IMR-90 (cell line): ENCODE results near the gene GFOD2. TPM values are rescaled to one million over a fixed set of nuclear protein-coding genes. Genes with fewer than 3 reads are reported as not detected.

Source experiments
- ATAC-seq: fragments of 200-7000 bp; cut with Tn5 transposase; 2 replicates; pipeline ENCODE4 v1.9.1; 2020; ENCODE audit warnings: low read depth, mild to moderate bottlenecking, moderate library complexity
- BruUV-seq: library from RNA; stranded (reverse); fragments of 400-500 nt; replicated peaks from 2 replicates; lab custom pipeline; 2021; lab: Mats Ljungman, UMichigan
- CTCF ChIA-PET: fragments of 300-600 bp; formaldehyde crosslinking; extraction: SDS; loops from one replicate; lab custom pipeline; 2021; ENCODE audit warnings: antibody characterized with exemption; lab: Yijun Ruan, JAX
- POLR2A ChIA-PET: fragments of 300-600 bp; sonication (Branson Sonifier 250); formaldehyde crosslinking; loops from one replicate; lab custom pipeline; 2022; ENCODE audit warnings: antibody characterized with exemption; ENCODE audit not compliant: unreplicated experiment; lab: Charles Lee
- DNase-seq: peaks from one replicate; pipeline ENCODE4 v3.0.0; 2013
- H2AFZ ChIP-seq: replicated peaks from 2 replicates; pipeline ENCODE3; 2013; ENCODE audit warnings: low read length, mild to moderate bottlenecking; ENCODE audit not compliant: poor library complexity
- H2AK5ac ChIP-seq: 2 replicates; pipeline ENCODE4 v1.6.1; 2013; ENCODE audit warnings: low read depth, low read length, inconsistent platforms
- H2AK9ac ChIP-seq: replicated peaks from 2 replicates; pipeline ENCODE3; 2013; ENCODE audit warnings: mild to moderate bottlenecking, low read depth, low read length, moderate library complexity; ENCODE audit not compliant: poor library complexity
- H2BK120ac ChIP-seq: 2 replicates; pipeline ENCODE4 v1.6.1; 2013; ENCODE audit warnings: low read depth, low read length, inconsistent platforms
- H2BK15ac ChIP-seq: 3 replicates; pipeline ENCODE4 v1.6.1; 2013; ENCODE audit warnings: low read depth, low read length, inconsistent platforms
- H2BK20ac ChIP-seq: 2 replicates; pipeline ENCODE4 v1.6.1; 2013; ENCODE audit warnings: low read depth, mild to moderate bottlenecking, inconsistent platforms, low read length, moderate library complexity
- H2BK5ac ChIP-seq: 2 replicates; pipeline ENCODE4 v1.6.1; 2013; ENCODE audit warnings: mild to moderate bottlenecking, low read depth, low read length, inconsistent platforms; ENCODE audit not compliant: poor library complexity, severe bottlenecking
- H3K14ac ChIP-seq: replicated peaks from 2 replicates; pipeline ENCODE4 v1.6.1; 2013; ENCODE audit warnings: low read depth, low read length, inconsistent platforms
- H3K18ac ChIP-seq: 2 replicates; pipeline ENCODE4 v1.6.1; 2013; ENCODE audit warnings: low read depth, low read length, control low read depth
- H3K23ac ChIP-seq: 2 replicates; pipeline ENCODE4 v1.6.1; 2013; ENCODE audit warnings: low read depth, low read length, inconsistent platforms
- H3K27ac ChIP-seq: 2 replicates; pipeline ENCODE4 v1.5.1; 2013; ENCODE audit warnings: mild to moderate bottlenecking, control low read depth, low read length; ENCODE audit not compliant: insufficient read depth
- H3K27me3 ChIP-seq: 2 replicates; pipeline ENCODE4 v1.6.1; 2013; ENCODE audit warnings: low read length; ENCODE audit not compliant: control insufficient read depth, insufficient read depth
- H3K36me3 ChIP-seq: 2 replicates; pipeline ENCODE4 v1.6.1; 2013; ENCODE audit warnings: low read length, mixed read lengths; ENCODE audit not compliant: control insufficient read depth, insufficient read depth
- H3K4ac ChIP-seq: 2 replicates; pipeline ENCODE4 v1.6.1; 2013; ENCODE audit warnings: low read depth, low read length, inconsistent platforms
- H3K4me1 ChIP-seq: 2 replicates; pipeline ENCODE4 v1.6.1; 2013; ENCODE audit warnings: low read length, mixed read lengths; ENCODE audit not compliant: control insufficient read depth, insufficient read depth
- H3K4me2 ChIP-seq: 2 replicates; pipeline ENCODE4 v1.6.1; 2013; ENCODE audit warnings: low read depth, mild to moderate bottlenecking, control low read depth, low read length, moderate library complexity
- H3K4me3 ChIP-seq: 2 replicates; pipeline ENCODE4 v1.5.1; 2013; ENCODE audit warnings: low read depth, mild to moderate bottlenecking, control low read depth, low read length, moderate library complexity; ENCODE audit not compliant: insufficient read depth
- H3K56ac ChIP-seq: 2 replicates; pipeline ENCODE4 v1.6.1; 2013; ENCODE audit warnings: low read length, inconsistent platforms; ENCODE audit not compliant: insufficient read depth; ENCODE audit errors: extremely low read depth
- H3K79me1 ChIP-seq, 2 experiments: 2 replicates each; pipeline ENCODE4 v1.6.1; 2013; ENCODE audit warnings: low read length in 2 of 2, inconsistent platforms in 1 of 2, low read depth in 1 of 2
- H3K9ac ChIP-seq: 2 replicates; pipeline ENCODE4 v1.6.1; 2013; ENCODE audit warnings: low read depth, low read length, control low read depth
- H3K9me1 ChIP-seq: 2 replicates; pipeline ENCODE4 v1.6.1; 2013; ENCODE audit warnings: low read length, inconsistent platforms; ENCODE audit not compliant: insufficient read depth
- H3K9me3 ChIP-seq: 2 replicates; pipeline ENCODE4 v1.6.1; 2013; ENCODE audit warnings: low read length; ENCODE audit not compliant: control insufficient read depth, insufficient read depth
- H4K20me1 ChIP-seq: 2 replicates; pipeline ENCODE4 v1.6.1; 2013; ENCODE audit warnings: low read length, inconsistent platforms; ENCODE audit not compliant: insufficient read depth
- H4K5ac ChIP-seq: 2 replicates; pipeline ENCODE4 v1.6.1; 2013; ENCODE audit warnings: mild to moderate bottlenecking, low read depth, low read length, control low read depth
- H4K8ac ChIP-seq, 2 experiments: 2 replicates each; pipeline ENCODE4 v1.6.1; 2013; ENCODE audit warnings: low read depth in 2 of 2, low read length in 2 of 2, control low read depth in 1 of 2, inconsistent platforms in 1 of 2
- H4K91ac ChIP-seq: 2 replicates; pipeline ENCODE4 v1.6.1; 2013; ENCODE audit warnings: low read depth, low read length, inconsistent platforms; ENCODE audit not compliant: insufficient read depth
- MXI1 ChIP-seq: IDR thresholded peaks from 2 replicates; pipeline ENCODE4 v1.6.1; 2012; ENCODE audit warnings: low read depth, mild to moderate bottlenecking, low read length, moderate library complexity, borderline replicate concordance
- WGBS, 2 experiments: methylation state at CpG; one replicate each; pipeline versions ENCODE4 v1.1.5 to v1.1.7; 2013; ENCODE audit warnings: missing lambda C conversion rate in 2 of 2; ENCODE audit not compliant: insufficient read length in 1 of 2; ENCODE audit errors: extremely low coverage in 2 of 2; 5-methylcytosine and 5-hydroxymethylcytosine counted together
- dilution Hi-C: fragments of 300-500 bp; cut with HindIII; formaldehyde crosslinking; loops from one replicate; pipeline ENCODE4 v1.14.3; 2018; ENCODE audit warnings: low sequenced_read_pairs; ENCODE audit not compliant: unreplicated experiment
- in situ Hi-C: fragments of 300-500 bp; cut with MboI; formaldehyde crosslinking; loops from 3 replicates; pipeline ENCODE4 v1.14.3; 2019; ENCODE audit warnings: low sequenced_read_pairs, inconsistent platforms, mixed read lengths
- intact Hi-C: fragments of 100-400 bp; cut with micrococcal nuclease; formaldehyde crosslinking; loops from 2 replicates; pipeline ENCODE4 v1.10.0; 2022
- polyA plus RNA-seq, 3 experiments: library from polyadenylated mRNA; depleted of rRNA; stranded (reverse); fragments of >200 nt; gene quantifications; 2 replicates each; pipeline ENCODE4 v1.2.3, GENCODE V29; 2012; ENCODE audit warnings: low replicate concordance in 1 of 3
- total RNA-seq: library from RNA; depleted of rRNA; stranded (reverse); fragments of >200 nt; gene quantifications from 2 replicates; pipeline ENCODE4 v1.2.3, GENCODE V29; 2012

The GFOD2 gene
- total and polyA plus RNA-seq, 2 of the 4 experiments (the other 2 are of a cell fraction): 12.3 to 18.1 TPM

DNA sequence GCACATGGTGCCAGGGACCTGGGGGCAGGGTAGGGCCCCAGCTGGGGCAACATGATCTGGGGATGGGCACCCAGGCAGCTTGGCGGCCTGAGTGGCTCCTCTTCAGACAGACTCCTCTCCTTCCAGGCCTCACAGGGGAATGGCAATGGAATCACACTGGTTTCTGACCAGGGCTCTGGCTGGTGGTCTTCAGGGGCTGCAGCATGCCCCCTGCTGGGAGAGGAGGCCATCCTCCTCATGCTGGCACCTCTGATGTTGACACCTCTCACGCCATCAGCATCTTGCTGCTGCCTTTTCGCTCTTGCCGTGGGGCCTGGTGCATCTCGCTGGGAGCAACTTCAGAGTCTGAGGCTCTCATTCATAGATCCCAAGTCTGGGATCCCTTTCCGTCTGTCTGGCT lies 11.2 kb upstream of the GFOD2 start:
- in situ Hi-C loops (no loop called here), dilution Hi-C loops (no loop called here), intact Hi-C loops (no loop called here)
- no peak overlapping the region for H3K4ac ChIP-seq
- no peak overlapping the region for H2BK20ac ChIP-seq
- no peak overlapping the region for H3K9ac ChIP-seq
- H2BK5ac ChIP-seq: no peak overlapping the region
- no TSS peak for BruUV-seq
- H3K27me3 ChIP-seq: no peaks in the 10 kb centered on the region
- H3K18ac ChIP-seq: no peak overlapping the region
- no peak for DNase-seq
- CTCF ChIA-PET: no interaction called here
- H3K27ac ChIP-seq: no peak overlapping the region
- peaks cover 53% of the 10 kb centered on the region for H3K36me3 ChIP-seq
- H2BK120ac ChIP-seq: no peak overlapping the region
- 87% methylated on average over 2 of the region's 6 CpGs; no CpG with 5 or more reads in 1 of the 2 experiments for WGBS, 2 experiments
- H3K4me3 ChIP-seq: no peak overlapping the region
- no peaks in the 10 kb centered on the region for H4K20me1 ChIP-seq
- no peak overlapping the region for H4K5ac ChIP-seq
- no peak overlapping the region for H3K14ac ChIP-seq
- H3K23ac ChIP-seq: no peak overlapping the region
- H3K79me1 ChIP-seq: peaks cover 0 to 7% of the 10 kb centered on the region in 2 experiments; a peak in 1 of 4 replicates
- no peak overlapping the region for H4K8ac ChIP-seq
- H2AK9ac ChIP-seq: no peak overlapping the region
- no peak overlapping the region for H3K4me2 ChIP-seq
- H3K56ac ChIP-seq: no peak overlapping the region
- no peaks in the 10 kb centered on the region for H3K9me3 ChIP-seq
- TF ChIP-seq MXI1: no peak
- 0 out of 2 replicates have a peak, but pooled peaks cover 12% of the 10 kb centered on the region for H3K9me1 ChIP-seq
- POLR2A ChIA-PET: no interaction called here
- H2AK5ac ChIP-seq: no peak overlapping the region
- H3K4me1 ChIP-seq: 0 out of 2 replicates have a peak, but pooled peaks cover 2% of the 10 kb centered on the region
- H2AFZ ChIP-seq: peak overlapping the region; percentile 8
- no peak for ATAC-seq
- H4K91ac ChIP-seq: no peak overlapping the region
- H2BK15ac ChIP-seq: no peak overlapping the region
